ENCODE measurements around the gene CLPX. TPM values are rescaled to one million over a fixed set of nuclear protein-coding genes. Genes with fewer than 3 reads are reported as not detected.

The CLPX gene
- total RNA-seq, 1 donor from 2014 or later: 58.7 TPM

DNA sequence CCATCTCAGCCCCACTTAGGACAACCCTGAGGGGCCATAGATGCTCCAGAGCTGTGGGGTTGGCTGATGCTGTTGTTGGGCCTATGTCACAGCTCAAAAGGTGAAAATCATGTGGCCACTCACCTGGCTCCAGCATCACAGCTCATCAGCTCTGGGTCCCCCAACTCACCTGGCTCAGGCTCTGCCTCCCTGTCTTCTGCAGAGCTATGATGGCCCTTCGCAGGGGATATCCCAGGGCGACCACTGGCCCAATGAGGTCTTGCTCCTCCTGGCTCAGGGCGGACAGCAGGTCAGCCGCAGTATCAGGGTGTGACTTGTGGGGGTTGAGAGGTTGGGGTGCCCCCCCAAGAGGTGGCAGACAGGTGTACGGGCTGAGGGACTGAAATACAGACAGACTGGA is 85.8 kb downstream of the CLPX start:
- Mint-ChIP-seq H3K9me3 (no peaks in the 10 kb centered on the region), H3K36me3 (peaks cover 20% of the 10 kb centered on the region), H3K27me3 (ENCODE audit: low read depth) (no peaks in the 10 kb centered on the region), H3K27ac (no peak overlapping the region), H3K4me1 (peaks cover 4% of the 10 kb centered on the region), H3K4me3 (no peak overlapping the region)
- DNase-seq (ENCODE audit: low spot score in 2 of 2, unreplicated experiment in 2 of 2): no peak
- TF ChIP-seq, protein P1, sequence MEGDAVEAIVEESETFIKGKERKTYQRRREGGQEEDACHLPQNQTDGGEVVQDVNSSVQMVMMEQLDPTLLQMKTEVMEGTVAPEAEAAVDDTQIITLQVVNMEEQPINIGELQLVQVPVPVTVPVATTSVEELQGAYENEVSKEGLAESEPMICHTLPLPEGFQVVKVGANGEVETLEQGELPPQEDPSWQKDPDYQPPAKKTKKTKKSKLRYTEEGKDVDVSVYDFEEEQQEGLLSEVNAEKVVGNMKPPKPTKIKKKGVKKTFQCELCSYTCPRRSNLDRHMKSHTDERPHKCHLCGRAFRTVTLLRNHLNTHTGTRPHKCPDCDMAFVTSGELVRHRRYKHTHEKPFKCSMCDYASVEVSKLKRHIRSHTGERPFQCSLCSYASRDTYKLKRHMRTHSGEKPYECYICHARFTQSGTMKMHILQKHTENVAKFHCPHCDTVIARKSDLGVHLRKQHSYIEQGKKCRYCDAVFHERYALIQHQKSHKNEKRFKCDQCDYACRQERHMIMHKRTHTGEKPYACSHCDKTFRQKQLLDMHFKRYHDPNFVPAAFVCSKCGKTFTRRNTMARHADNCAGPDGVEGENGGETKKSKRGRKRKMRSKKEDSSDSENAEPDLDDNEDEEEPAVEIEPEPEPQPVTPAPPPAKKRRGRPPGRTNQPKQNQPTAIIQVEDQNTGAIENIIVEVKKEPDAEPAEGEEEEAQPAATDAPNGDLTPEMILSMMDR (IDR thresholded peaks at IDR 0.05; ENCODE audit: unreplicated experiment): no peak

Other genes with a start within 250 kb of the CLPX start
- 89.4 to 101 TPM (median 94.8 TPM) in 3 replicates for gene SPG21, start 195.4 kb downstream of the CLPX start, total RNA-seq
- gene MTFMT, start 155.7 kb downstream of the CLPX start, total RNA-seq: 15.8 to 20.0 TPM (median 17.8 TPM) in 3 replicates
- not detected in 3 replicates for gene SLC51B, start 140.0 kb downstream of the CLPX start, total RNA-seq
- gene RASL12, start 117.4 kb downstream of the CLPX start, total RNA-seq: 11.7 to 14.0 TPM (median 12.0 TPM) in 3 replicates
- 0.09 to 0.11 TPM in 2 of 3 replicates, not detected in the other for gene KBTBD13, start 108.6 kb downstream of the CLPX start, total RNA-seq
- 10.7 to 11.6 TPM (median 10.9 TPM) in 3 replicates for gene UBAP1L, start 70.1 kb downstream of the CLPX start, total RNA-seq
- 29.9 to 34.5 TPM (median 32.7 TPM) in 3 replicates for gene PDCD7, start 51.5 kb downstream of the CLPX start, total RNA-seq
- 0.95 to 1.3 TPM (median 1.2 TPM) in 3 replicates for gene CILP, start 26.1 kb upstream of the CLPX start, total RNA-seq
- 17.7 to 21.0 TPM (median 18.6 TPM) in 3 replicates for gene PARP16, start 101.5 kb upstream of the CLPX start, total RNA-seq
- gene RNU5A-1, start 110.7 kb upstream of the CLPX start, total RNA-seq: not detected in 3 replicates
- gene RNU5B-1, start 119.3 kb upstream of the CLPX start, total RNA-seq: 16.2 to 27.9 TPM (median 19.7 TPM) in 3 replicates
- gene IGDCC3, start 192.7 kb upstream of the CLPX start, total RNA-seq: 34.8 to 40.6 TPM (median 35.1 TPM) in 3 replicates
- 38.6 to 43.3 TPM (median 43.2 TPM) in 3 replicates for gene IGDCC4, start 237.6 kb upstream of the CLPX start, total RNA-seq